Esophagus (tissue), 2 donors: ENCODE measurements around the gene CTLA4. TPM values are rescaled to one million over a fixed set of nuclear protein-coding genes. Genes with fewer than 3 reads are reported as not detected.
"Not testable (repeated sequence)": the region's sequence is repeated elsewhere in the genome, so short reads cannot be mapped to it uniquely, and the experiment has no call there.

ENCODE experiments used
- H3K27ac ChIP-seq, 2 donors: one replicate each; pipeline ENCODE4 v1.5.1; 2013; ENCODE audit warnings: low read depth in 2 of 2, mild to moderate bottlenecking in 2 of 2, inconsistent platforms in 1 of 2, low read length in 1 of 2, moderate library complexity in 1 of 2
- H3K27me3 ChIP-seq, 2 donors: one replicate each; pipeline ENCODE4 v1.6.1; 2013; ENCODE audit warnings: low read length in 2 of 2, control low read depth in 1 of 2, mild to moderate bottlenecking in 1 of 2; ENCODE audit not compliant: insufficient read depth in 2 of 2, control insufficient read depth in 1 of 2
- H3K36me3 ChIP-seq, 2 donors: one replicate each; pipeline ENCODE4 v1.6.1; 2013; ENCODE audit warnings: low read length in 1 of 2; ENCODE audit not compliant: control insufficient read depth in 2 of 2, insufficient read depth in 2 of 2
- H3K4me1 ChIP-seq, 2 donors: one replicate each; pipeline ENCODE4 v1.6.1; 2013; ENCODE audit warnings: low read length in 1 of 2; ENCODE audit not compliant: control insufficient read depth in 2 of 2, insufficient read depth in 2 of 2
- H3K4me3 ChIP-seq, 2 donors: one replicate each; pipeline ENCODE4 v1.5.1; 2013; ENCODE audit warnings: low read length in 2 of 2, mild to moderate bottlenecking in 2 of 2, low read depth in 1 of 2, moderate library complexity in 1 of 2
- H3K9me3 ChIP-seq, 2 donors: one replicate each; pipeline ENCODE4 v1.6.1; 2013; ENCODE audit warnings: mild to moderate bottlenecking in 2 of 2, low read depth in 1 of 2, low read length in 1 of 2, moderate library complexity in 1 of 2; ENCODE audit not compliant: control insufficient read depth in 2 of 2, insufficient read depth in 1 of 2
- WGBS, 2 donors: extraction: QIAGEN DNeasy Blood & Tissue Kit; methylation state at CpG; one replicate each; pipeline ENCODE4 v1.1.7; 2013; 5-methylcytosine and 5-hydroxymethylcytosine counted together
- polyA plus RNA-seq, 2 donors: library from polyadenylated mRNA; stranded (reverse); fragments of 200-250 nt; gene quantifications; one replicate each; pipeline ENCODE4 v1.2.3, GENCODE V29; 2013
- donor health status: healthy with polysubstance abuse.
- donor health status: Bipolar disorder and iron deficiency.

The CTLA4 gene
- polyA plus RNA-seq, 2 donors: 0.24 to 0.32 TPM

DNA sequence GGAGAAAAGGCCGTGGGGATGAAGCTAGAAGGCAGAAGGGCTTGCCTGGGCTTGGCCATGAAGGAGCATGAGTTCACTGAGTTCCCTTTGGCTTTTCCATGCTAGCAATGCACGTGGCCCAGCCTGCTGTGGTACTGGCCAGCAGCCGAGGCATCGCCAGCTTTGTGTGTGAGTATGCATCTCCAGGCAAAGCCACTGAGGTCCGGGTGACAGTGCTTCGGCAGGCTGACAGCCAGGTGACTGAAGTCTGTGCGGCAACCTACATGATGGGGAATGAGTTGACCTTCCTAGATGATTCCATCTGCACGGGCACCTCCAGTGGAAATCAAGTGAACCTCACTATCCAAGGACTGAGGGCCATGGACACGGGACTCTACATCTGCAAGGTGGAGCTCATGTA, 2.9 kb downstream of the CTLA4 start:
- Histone ChIP-seq H3K4me3 (peak overlapping the region in 1 of 2 donors; percentile 18), H3K4me1 (no peaks in the 10 kb centered on the region), H3K27me3 (no peaks in the 10 kb centered on the region), H3K36me3 (no peaks in the 10 kb centered on the region), H3K9me3 (no peaks in the 10 kb centered on the region), H3K27ac (peak overlapping the region in 1 of 2 donors; percentile 16)
- WGBS, 2 donors: 81 to 83% methylated on average over 9 of the region's 9 CpGs

DNA sequence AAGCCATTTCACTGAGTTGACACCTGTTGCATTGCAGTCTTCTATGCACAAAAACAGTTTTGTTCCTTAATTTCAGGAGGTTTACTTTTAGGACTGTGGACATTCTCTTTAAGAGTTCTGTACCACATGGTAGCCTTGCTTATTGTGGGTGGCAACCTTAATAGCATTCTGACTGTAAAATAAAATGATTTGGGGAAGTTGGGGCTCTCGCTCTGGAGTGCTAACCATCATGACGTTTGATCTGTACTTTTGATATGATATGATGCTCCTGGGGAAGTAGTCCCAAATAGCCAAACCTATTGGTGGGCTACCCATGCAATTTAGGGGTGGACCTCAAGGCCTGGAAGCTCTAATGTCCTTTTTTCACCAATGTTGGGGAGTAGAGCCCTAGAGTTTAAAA, 3.4 kb downstream of the CTLA4 start:
- 82 to 87% methylated on average over 2 of the region's 2 CpGs for WGBS, 2 donors
- Histone ChIP-seq H3K27ac (peak overlapping the region in 1 of 2 donors; percentile 15), H3K36me3 (no peaks in the 10 kb centered on the region), H3K9me3 (no peaks in the 10 kb centered on the region), H3K4me3 (no peak overlapping the region), H3K27me3 (no peaks in the 10 kb centered on the region), H3K4me1 (no peaks in the 10 kb centered on the region)

DNA sequence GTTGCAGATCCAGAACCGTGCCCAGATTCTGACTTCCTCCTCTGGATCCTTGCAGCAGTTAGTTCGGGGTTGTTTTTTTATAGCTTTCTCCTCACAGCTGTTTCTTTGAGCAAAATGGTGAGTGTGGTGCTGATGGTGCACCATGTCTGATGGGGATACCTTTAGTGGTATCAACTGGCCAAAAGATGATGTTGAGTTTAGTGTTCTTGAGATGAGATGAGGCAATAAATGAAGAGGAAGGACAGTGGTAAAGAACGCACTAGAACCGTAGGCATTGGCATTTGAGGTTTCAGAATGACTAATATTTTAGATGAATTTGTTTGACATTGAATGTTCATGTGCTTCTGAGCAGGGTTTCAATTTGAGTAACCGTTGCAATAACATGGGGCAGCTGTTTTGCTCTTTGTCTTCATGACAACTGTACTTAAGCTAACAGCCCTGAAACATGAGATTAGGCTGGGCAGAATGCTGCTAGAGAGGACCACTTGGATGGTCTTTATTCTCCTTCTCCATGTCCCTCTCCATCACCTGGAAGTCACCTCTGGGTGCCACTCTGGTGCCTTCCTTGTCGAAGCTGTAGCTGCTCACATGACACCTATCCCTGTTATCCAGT, 3.9 kb downstream of the CTLA4 start:
- no peaks in the 10 kb centered on the region for H3K4me1 ChIP-seq
- no peak overlapping the region for H3K27ac ChIP-seq
- no peaks in the 10 kb centered on the region for H3K27me3 ChIP-seq
- 66 to 78% methylated on average over 6 of the region's 6 CpGs for WGBS, 2 donors
- H3K36me3 ChIP-seq: no peaks in the 10 kb centered on the region
- no peak overlapping the region for H3K4me3 ChIP-seq
- no peaks in the 10 kb centered on the region for H3K9me3 ChIP-seq

DNA sequence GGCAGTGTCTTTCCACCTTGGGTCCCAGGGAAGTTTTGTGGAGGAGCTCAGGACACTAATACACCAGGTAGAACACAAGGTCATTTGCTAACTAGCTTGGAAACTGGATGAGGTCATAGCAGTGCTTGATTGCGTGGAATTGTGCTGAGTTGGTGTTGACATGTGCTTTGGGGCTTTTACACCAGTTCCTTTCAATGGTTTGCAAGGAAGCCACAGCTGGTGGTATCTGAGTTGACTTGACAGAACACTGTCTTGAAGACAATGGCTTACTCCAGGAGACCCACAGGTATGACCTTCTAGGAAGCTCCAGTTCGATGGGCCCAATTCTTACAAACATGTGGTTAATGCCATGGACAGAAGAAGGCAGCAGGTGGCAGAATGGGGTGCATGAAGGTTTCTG, 5.9 kb downstream of the CTLA4 start:
- Histone ChIP-seq H3K36me3 (no peaks in the 10 kb centered on the region), H3K4me3 (no peak overlapping the region), H3K27ac (no peak overlapping the region), H3K27me3 (no peaks in the 10 kb centered on the region), H3K4me1 (no peaks in the 10 kb centered on the region), H3K9me3 (no peaks in the 10 kb centered on the region)
- WGBS, 2 donors: 75 to 79% methylated on average over 2 of the region's 2 CpGs

DNA sequence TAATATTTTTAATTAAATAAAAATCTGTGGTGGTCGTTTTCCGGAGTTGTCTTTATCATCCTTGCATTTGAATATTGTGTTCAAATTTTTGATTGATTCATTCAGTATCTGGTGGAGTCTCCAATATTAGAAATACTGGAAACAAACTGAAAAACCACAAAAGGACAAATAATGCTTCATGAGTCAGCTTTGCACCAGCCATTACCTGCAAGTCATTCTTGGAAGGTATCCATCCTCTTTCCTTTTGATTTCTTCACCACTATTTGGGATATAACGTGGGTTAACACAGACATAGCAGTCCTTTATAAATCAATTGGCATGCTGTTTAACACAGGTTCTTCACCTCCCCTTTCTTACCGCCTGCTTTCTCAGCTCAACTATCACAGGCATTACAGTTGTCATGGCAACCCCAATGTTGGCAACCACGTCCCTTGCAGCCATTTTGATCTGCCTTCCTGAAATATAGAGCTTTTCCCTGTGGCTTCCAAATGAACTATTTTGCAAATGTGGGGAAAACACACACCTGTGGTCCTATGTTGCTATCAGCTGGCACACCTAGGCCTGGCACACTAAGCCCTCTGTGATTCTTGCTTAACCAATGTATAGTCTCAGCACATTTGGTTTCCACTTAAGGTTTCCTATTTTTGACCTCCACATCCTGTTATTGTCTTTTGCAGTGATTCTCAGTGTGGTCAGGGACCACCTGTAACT, 6.5 kb downstream of the CTLA4 start:
- Histone ChIP-seq H3K27ac (no peak overlapping the region), H3K27me3 (no peaks in the 10 kb centered on the region), H3K4me1 (no peaks in the 10 kb centered on the region), H3K36me3 (no peaks in the 10 kb centered on the region), H3K9me3 (no peaks in the 10 kb centered on the region), H3K4me3 (no peak overlapping the region)
- 60 to 64% methylated on average over 5 of the region's 5 CpGs for WGBS, 2 donors

DNA sequence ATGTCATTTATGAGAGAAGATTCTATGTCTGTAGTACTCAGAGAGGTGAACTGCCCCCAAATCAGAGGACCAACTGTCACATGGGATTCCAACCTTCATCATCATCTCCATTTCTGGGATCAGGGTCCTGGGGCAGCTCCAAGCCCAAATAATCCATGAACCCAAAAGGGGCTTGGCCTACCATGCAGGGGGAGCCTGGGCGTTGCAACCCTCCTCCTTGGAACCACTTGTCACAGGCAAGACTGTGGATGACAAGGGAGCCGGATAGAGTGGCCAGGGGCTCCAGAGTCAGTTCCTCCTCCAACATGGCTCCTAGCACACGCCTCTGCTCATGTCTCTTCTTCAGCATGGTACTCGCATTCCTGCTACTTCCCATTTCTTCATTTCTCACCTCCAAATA, 7.9 kb downstream of the CTLA4 start:
- H3K4me3 ChIP-seq: no peak overlapping the region
- whole genome bisulfite sequencing, 2 donors: 85 to 92% methylated on average over 4 of the region's 4 CpGs
- peaks cover 0 to under 1% of the 10 kb centered on the region in 2 donors for H3K4me1 ChIP-seq
- no peaks in the 10 kb centered on the region for H3K9me3 ChIP-seq
- H3K27me3 ChIP-seq: no peaks in the 10 kb centered on the region
- no peaks in the 10 kb centered on the region for H3K36me3 ChIP-seq
- no peak overlapping the region for H3K27ac ChIP-seq

DNA sequence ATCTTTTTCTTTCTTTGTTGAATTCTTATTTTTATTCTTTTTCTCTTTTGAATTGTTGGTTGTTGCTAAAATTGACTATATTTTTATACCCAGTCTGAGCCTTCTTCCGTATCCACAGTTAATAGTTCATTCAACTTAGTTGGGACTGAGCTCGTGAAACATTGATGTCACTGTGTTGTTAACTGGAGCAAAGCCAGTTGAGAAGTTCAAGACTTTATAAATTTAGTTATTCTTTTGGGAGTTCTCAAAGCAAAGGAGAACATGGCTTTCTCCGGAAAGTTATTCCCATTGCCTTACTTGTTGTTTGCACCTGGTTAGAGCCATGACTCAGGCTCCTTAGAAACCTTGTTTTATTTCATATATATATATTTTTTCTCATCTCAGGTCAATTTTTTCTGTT, 8.8 kb downstream of the CTLA4 start:
- Histone ChIP-seq H3K9me3 (peaks cover 0 to 2% of the 10 kb centered on the region in 2 donors), H3K27ac (no peak overlapping the region), H3K36me3 (no peaks in the 10 kb centered on the region), H3K4me3 (no peak overlapping the region), H3K27me3 (no peaks in the 10 kb centered on the region), H3K4me1 (peaks cover 4 to 5% of the 10 kb centered on the region in 2 donors)
- WGBS, 2 donors: 79 to 81% methylated on average over 3 of the region's 3 CpGs

DNA sequence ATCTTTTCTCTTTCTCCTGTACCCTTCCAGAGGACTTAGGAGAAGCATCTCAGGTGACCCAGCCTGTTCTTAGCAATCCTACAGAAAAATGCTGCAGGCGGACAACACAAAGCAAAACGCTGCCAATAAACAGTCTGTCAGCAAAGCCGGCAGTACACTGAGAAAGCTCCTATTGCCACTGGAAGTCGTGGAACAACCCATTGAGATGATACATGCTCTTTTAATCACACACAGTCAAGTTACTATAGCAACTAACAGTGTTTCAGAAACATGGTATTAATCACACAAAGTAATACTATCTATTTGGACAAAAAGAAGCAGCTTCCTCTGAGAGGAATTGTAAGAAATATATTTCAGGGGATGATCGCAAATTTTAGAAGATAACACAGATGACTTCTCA, 10.5 kb downstream of the CTLA4 start:
- WGBS, 2 donors: 30 to 40% methylated on average over 5 of the region's 5 CpGs
- Histone ChIP-seq H3K27me3 (no peaks in the 10 kb centered on the region), H3K4me3 (no peak overlapping the region), H3K4me1 (peaks cover 4 to 5% of the 10 kb centered on the region in 2 donors), H3K9me3 (peaks cover 0 to 2% of the 10 kb centered on the region in 2 donors), H3K36me3 (no peaks in the 10 kb centered on the region), H3K27ac (no peak overlapping the region)

DNA sequence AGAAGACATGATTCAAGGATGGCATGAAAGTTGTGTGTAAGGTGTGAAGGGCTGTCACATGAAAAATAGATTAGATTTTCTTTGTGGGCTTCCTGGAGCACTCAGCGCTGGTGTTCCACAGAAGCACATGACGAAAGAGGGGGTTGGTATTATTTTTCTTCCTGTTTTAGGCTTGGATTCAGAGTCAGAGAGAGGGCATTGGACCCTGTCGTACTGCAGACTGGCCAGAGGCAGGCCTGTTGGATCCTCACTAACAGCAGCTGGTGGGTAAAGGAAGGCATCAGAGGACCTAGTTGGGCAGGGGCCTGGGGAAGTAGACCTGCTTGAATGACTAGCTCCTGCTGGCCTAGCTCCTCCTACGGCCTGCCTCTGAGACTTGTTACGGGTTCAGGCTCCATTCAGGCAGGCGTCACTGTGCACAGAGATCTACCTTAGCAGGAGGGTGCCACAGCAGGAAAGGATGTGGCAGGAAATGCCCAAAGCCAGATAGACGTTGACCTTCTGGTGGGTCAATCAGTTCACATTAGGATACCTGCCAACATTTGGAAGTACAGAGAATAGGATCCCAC, 13.1 kb downstream of the CTLA4 start:
- Histone ChIP-seq H3K9me3 (peaks cover 0 to 2% of the 10 kb centered on the region in 2 donors), H3K4me1 (peaks cover 4 to 5% of the 10 kb centered on the region in 2 donors), H3K27me3 (no peaks in the 10 kb centered on the region), H3K4me3 (no peak overlapping the region), H3K36me3 (no peaks in the 10 kb centered on the region), H3K27ac (no peak overlapping the region)
- 86% methylated on average over 7 of the region's 7 CpGs for whole genome bisulfite sequencing, 2 donors

DNA sequence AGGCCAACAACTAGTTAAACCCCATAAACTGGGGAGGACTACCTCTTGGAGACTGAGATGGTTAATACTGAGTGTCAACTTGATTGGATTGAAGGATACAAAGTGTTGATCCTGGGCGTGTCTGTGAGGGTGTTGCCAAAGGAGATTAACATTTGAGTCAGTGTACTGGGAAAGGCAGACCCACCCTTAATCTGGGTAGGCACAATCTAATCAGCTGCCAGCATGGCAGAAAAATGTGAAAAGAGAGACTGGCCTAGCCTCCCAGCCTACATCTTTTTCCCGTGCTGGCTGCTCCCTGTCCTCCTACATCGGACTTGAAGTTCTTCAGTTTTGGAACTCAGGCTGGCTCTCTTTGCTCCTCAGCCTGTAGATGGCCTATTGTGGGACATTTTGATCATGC, 13.6 kb downstream of the CTLA4 start:
- H3K4me3 ChIP-seq, H3K27ac ChIP-seq, H3K36me3 ChIP-seq, H3K9me3 ChIP-seq, H3K4me1 ChIP-seq, H3K27me3 ChIP-seq: not testable (repeated sequence)
- WGBS, 2 donors: 66 to 71% methylated on average over 3 of the region's 3 CpGs
